KG1 (cell line): ENCODE results near the gene NLRP6.
"Not testable (repeated sequence)": the region's sequence is repeated elsewhere in the genome, so short reads cannot be mapped to it uniquely, and the experiment has no call there.

Source experiments
- DNase-seq: peaks from one replicate; lab custom pipeline; 2025; lab: John Stamatoyannopoulos, UW

Gene NLRP6

DNA sequence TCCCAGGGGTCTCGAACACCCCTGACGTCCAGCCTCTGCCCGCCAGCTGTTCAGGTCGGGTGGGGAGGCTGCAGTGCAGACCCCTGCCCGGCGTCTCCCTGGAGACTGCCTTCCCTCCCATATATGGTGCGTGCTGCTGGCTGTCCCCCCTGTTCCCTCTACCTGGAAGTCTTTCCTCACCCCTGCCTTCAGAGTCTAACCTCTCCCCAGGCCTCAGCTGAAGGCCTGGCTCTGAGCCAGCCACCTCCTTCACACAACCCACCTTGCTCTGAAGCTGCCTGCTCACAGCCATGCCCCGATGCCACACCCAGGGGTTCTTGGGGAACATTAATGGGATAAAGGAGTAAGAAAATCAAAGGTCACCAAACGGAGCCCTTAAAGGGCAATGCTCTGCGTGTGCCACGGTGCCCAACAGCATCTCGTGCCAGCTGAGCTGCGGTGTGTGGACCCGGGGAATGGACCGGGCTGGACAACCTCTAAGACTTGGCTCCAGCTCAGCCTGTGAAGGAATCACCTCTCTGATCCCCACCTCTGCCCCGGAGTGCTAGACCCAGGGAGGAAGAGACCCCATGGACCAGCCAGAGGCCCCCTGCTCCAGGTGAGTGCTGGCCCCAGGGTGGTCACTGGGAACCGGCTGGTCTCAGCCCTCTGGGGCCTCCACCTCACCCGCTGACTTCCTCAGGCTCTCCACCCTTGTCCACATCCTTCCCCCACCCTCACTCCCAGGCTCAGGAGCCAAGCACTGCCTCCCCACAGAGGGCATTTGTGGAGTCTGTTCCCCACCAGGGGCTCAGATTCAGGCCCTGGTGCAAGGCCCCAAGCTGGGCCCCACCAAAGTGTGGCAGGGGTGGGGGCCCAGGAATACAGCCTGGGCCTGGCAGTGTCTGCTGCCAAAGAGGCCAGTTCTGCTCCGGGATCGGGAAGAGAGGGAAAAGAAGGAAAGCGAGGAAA, at the start of gene NLRP6:
Gene NLRP6 (plus strand): TSS at position 407 of the 951 bp plus-strand sequence. CDS start 163 bp downstream, at position 570.
- no peak for DNase-seq

DNA sequence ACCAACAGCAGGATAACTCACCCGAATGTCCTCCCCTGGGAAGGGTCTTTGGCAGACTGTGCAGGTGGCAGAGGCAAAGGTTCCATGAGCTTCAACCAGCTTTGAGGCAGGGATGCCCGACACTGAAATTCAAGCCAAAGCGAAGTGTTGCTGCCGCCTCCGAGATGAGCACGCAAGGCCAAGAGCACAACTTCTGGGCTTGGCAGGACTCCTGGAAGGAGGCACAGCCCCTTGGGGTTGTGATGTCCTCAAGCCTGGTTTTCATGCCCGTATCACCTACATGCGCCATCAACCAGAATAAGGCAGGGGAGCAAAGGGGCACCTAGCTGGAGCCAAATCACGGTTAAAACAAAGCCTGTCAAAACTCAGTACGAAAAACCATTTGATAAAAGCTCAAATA, 47.8 kb upstream of the NLRP6 start:
- DNase-seq, result no peak

DNA sequence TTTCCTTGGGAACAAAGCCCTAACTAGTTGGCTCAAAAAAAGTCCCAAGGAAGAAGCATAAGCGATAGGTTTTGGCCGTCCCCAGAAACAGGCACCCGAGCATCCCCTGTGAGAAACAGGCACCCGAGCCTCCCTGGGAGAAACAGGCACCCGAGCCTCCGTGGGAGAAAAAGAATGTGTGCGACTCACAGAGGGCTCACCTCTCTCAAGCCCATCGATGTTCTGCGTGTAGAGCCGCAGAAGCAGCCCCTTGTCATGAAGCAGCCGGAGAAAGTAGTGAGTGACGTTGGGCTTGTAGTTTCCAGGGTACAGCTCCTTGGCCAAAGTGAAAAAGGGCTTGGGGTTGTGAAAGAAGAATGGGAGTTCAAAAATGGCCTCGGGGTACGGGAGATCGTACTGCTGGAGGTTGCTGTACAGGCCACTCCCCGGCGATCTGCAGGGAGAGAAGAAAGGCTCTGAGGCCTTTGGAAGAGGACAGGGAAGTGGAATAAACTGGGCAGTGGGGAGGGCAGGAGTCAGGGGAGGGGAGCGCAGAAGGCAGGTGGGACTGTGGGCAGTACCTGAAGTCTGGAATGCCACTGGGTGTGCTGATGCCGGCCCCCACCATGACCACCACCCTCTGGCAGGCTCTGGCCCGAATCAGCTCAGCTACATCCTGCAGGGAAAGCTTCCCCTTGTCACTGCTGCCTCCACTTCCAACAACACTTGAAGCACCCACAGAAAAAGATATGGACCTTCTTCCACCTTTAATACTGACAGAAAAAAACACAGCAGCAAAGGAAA, 45.2 kb upstream of the NLRP6 start:
- DNase-seq, result no peak

DNA sequence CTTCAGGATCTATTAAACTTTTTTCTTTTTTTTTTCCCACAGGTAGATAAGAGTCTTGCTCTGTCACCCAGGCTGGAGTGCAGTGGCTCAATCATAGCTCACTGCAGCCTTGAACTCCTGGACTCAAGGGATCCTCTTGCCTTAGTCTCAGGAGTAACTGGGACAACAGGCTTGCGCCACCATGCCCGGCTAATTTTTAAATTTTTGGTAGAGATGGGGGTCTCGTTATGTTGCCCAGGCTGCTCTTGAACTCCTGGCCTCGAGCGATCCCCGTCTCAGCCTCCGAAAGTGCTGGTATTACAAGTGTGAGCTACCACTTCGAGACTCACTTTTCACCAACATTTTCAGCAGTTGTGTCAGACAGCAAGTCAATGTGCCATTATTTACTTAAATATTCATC, 43.0 kb upstream of the NLRP6 start:
- DNase-seq, result no peak

DNA sequence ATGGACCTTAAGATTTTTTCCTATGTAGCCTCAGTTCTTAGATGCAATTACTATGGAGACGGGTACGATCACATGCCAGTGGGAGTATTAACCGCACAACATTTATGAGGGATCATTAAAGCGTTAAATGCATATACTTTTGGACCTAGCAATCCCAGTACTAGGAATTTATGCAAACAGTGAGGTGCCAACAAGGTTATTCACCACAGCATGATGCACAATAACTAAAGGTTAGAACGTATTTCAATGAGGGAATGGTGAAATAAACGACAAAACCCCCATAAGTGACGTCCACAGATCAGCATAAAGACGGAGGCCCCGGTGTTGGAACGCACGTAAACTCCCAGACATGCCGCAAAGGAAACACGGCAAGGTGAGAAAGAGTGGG, 42.6 kb upstream of the NLRP6 start:
- no peak for DNase-seq

DNA sequence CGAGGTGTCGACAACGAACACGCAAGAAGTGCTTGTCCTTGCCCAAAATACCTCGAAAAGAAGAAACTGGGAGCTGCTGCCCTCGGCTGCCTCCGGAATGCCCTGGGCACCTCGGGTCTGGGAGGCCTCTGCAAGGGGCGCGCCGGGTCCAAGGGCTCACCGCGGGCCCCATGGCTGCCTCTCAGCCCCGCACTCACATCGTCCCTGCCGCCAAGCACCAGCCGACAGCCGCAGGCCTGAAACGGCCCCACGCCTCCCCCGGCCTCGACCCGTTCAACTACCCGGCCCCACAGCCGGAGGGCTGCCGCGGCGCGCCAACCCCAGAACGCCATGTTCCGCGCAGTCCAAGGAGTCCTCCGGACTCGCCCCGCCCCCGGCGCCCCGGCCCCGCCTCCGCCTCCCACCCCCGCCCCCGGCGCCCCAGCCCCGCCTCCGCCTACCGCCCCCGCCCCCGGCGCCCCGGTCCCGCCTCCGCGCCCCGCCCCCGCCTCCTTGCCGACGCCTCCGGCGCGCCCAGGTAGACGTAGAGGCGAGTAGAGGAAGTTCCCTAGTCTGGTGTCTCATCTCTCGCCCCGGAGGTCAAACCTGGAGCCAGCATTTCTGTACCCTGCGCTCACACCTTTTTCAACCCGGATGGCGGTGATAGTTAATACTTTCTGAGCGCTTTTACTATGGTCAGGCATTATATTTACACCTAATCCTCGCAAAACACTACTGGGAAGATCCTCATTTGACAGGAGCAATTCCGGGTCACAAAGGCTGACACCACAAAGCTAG, 42.0 kb upstream of the NLRP6 start, which contains the start of gene SIRT3:
Gene SIRT3 (minus strand): TSS at position 346 of the 777 bp plus-strand sequence. CDS start 14 bp downstream, at position 332.
- peak; percentile 66 for DNase-seq

DNA sequence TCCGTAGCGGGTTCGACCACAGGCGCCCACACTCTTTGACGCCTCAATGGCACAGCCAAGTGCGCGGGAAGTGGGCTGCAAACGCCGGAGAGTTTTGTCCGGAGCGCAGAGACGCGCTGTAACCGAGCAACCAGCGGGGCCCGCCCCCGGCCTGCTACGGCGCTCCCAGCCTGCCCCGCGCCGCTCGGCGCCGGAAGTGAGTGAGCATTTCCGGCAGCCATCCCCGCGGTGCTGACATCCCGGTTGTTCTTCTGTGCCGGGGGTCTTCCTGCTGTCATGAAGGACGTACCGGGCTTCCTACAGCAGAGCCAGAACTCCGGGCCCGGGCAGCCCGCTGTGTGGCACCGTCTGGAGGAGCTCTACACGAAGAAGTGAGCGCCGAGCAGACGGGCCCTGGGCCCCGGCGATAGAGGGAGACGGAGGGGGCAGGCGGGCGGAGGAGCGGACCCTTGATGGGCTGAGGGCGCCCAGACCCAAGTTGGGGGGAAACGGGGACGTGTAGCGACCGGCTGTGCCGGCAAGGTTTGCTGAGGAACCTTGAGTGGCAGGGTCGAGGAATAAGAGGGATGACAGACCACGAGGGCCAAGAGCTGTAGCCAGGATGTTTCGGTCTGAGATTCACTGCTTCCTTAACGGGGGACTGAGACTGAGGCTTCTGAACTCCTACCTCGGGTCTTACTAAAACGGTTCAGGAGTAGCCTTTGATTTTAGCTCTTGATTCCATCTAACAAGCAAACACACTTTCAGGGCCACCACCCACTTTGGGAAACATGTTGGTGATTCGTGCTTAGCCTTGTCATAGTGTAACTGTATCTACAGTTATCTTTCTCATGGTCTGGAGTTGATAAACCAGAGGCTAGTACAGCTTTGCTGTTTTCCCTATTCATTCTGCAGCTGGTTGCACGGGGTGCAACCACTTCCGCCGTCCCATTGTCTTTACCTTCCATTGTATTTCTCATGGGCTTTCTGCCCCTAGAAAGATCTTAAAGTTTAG, 41.1 kb upstream of the NLRP6 start, which contains the start of gene PSMD13:
Gene PSMD13 (plus strand): TSS at position 203 of the 994 bp plus-strand sequence. CDS start 74 bp downstream, at position 277.
- DNase-seq, result peak; percentile 73

DNA sequence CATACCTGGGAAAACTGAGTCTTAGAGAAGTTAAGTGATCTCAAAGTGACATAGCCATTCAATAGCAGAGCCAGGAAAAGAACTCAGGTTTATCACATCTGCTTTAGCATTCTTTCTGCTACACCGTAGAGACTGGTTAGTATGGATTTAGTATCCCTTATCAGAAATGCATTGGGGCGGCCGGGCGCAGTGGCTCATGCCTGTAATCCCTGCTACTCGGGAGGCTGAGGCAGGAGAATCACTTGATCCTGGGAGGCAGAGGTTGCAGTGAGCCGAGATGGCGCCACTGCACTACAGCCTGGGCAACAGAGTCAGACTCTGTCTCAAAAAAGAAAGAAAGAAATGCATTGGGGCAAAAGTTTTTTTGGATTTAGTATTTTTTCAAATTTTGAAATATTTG, 39.9 kb upstream of the NLRP6 start:
- not testable (repeated sequence) for DNase-seq

DNA sequence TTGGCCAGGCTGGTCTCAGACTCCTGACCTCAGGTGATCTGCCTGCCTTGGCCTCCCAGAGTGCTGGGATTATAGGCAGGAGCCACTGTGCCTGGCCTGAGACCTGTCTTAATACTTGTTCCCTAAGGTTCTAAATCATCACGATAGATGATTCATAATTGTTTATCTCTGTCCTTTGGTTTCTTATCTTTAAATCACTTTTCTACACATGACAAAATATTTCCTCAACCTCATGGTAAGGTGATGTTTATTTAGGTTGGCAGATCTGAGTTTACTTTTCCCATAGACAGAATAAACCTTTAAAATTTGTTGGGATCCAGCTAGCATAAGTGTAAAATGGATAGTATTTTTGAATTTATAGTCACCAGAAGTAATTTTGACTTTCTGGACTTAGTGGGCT, 37.9 kb upstream of the NLRP6 start:
- no peak for DNase-seq

DNA sequence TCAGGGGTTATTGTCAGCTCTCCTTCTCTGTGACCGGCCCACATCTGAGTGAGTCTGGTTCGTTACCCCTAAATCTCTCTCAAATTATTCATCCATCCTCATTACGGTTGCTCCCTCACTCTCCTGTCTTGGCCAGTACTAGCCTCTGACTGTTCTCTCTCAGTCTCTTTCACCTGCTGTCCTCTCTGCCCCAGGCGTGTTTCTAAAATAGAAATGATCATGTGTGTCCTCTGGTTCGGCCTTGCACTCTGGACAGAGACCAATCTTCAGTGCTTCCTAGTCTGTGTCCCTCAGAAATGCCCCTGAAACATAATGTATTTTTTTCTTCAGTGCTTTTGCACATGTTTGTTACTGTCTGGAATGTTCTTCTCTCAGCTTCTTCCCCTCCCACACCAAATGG, 36.6 kb upstream of the NLRP6 start:
- DNase-seq, result no peak

DNA sequence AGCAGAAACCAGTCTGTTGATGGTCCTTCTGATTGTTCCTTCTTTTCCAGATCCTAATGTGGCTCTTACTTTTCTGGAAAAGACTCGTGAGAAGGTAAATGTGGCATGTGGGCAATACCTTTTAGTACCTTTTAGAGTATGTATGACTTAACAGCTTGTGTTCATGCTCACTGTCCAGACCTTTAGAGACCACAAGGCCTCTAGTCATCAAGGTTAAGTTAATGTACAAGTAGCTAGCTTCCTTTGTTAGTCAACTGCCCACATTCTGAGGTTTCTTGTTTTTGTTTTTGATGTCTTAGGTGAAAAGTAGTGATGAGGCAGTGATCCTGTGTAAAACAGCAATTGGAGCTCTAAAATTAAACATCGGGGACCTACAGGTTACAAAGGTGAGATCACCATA, 33.8 kb upstream of the NLRP6 start:
- DNase-seq, result no peak

DNA sequence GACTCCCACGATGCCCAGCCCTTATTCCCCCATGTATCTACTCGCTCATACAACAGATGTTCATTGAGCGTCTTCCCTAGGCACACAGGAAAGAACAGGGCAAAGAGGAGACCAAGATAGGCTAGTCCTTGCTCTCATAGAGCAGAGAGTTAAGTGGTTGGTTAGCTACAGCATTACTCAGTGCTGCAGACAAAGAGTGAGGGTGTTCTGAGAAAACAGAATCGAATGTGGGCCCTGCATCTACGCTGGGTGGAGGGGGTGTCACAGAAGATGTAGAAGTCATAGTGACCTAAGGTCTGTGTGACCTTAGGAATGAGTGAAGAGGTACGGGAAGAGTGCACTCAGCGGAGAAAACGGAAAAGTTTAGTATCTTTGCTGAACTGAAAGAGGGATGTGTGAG, 29.1 kb upstream of the NLRP6 start:
- DNase-seq, result no peak

DNA sequence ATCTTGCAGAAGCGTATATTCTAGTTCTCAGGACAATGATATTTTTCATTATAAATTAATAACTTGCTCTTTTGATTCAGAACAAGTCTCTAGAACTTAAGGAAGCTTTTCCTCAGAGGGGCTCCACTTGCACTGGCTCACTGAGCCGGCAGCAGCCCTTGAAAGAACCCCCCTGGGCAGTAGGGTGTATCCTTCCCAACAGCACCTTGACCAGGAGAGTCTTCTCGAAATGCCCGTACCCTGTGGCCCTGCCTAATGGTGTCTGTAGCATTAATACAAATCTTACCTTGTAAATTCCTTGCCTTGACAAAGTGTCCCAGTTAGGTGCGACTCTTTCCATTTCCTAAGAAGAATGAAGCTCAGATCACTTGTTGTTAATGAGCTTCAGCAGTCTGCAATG, 27.9 kb upstream of the NLRP6 start:
- DNase-seq, result no peak

DNA sequence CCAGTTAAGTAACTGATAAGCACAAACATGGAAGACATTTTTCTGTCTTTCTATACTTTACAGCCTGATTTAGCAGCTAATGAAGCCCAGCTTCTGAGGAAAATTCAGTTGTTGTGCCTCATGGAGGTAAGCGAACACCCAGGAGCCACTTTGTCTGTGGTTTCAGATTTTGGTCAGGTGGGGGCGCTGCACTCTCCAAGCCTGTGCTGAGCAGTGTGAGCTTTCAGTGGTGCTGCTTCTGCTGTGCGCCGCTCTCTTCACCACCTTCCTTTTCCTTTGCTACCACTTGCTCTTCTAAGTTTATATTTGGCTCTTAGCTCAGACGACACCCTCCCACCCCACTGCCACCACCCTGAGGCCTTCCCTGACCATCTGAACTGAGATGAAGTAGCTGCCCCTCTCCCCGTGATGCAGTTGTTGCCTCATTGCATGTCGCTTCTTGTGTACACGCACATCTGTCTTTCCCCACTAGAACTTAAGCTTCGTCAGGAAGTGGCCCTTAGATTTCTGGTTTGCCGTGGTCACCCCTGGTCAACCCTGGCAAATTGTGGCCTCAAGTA, 27.4 kb upstream of the NLRP6 start:
- DNase-seq, result peak; percentile 71

DNA sequence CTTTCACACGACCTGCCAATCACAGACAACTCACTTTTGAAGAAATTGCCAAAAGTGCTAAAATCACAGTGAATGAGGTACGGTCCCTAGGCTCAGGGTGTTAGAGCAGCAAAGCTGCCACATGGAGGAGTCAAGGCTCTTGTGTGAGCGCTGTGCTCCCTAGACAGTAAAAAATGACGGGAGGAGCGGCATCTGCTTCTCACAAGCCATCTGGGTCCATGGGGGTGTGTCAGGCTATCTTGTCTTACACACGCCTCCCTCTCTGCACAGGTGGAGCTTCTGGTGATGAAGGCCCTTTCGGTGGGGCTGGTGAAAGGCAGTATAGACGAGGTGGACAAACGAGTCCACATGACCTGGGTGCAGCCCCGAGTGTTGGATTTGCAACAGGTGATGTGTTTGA, 26.7 kb upstream of the NLRP6 start:
- DNase-seq, result no peak

DNA sequence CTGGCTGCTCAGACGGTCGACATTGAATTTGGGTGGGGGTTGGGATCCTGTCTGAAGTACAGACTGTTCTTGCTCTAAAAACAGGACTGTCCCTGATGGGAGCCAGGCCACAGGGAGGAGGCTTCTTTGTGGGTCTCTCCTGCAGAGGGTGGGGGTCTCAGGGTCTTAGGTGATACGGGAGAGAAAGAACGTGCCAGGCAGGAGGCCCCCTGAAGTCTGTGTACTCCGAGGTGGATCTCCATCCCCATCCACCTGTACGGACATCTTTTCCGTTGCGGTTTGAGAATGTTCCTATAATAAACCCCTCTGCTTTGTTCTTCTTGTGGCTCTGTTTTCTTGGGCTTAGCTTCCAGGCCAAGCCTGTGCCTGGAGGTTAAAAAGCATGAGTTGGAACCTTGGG, 25.5 kb upstream of the NLRP6 start:
- no peak for DNase-seq

DNA sequence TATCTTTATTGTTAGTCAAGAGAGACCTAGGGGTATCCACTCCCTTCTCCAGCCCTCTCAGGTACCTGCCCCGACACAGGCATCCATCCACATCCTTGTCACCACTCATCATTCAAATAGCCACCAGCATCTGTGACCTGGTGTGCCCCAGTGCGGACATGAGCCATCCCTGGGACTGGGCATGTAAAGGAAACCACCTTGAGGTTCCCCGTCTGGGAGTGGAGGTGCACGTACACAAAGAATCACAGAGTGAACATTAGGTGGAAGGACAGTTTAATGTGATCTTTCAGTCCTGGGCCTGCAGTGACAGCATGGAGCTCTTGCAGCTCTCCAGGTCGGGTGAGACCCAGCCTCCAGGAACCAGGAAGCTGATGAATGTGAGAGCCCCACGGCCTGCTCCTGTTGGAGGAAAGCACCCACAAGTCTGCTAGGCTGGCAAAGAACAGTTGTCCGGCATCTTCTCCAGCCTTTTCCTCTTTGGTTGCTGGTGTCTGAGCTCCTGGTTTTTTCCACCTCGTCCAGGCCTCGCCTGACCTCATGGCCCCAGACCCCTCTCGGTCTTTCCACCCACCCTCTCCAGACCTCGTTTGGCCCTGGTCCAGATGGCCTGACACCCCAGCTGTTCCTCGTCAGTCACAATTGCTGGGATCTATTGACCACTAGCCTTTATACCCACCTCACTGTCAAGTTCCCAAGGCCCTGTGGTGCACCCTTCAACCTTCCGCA, 24.9 kb upstream of the NLRP6 start:
- no peak for DNase-seq

DNA sequence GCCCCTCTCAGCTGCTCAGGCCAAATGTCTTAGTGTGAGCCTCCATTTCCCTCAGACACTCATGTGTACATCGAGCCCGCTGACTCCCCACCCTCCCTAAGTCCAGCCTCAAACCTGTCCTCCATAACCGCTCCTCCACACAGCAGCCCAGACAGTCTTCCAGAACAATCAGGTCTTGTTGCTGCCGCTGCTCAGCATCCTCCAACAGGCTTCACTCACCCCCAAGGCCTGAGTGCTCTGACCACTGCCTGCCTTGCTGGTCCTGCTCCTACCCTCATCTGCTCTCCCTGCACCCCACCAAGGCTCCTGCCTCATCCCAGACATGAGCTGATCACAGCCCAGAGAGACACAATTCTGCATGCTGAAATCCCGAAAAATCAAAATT, 24.3 kb upstream of the NLRP6 start:
- no peak for DNase-seq

DNA sequence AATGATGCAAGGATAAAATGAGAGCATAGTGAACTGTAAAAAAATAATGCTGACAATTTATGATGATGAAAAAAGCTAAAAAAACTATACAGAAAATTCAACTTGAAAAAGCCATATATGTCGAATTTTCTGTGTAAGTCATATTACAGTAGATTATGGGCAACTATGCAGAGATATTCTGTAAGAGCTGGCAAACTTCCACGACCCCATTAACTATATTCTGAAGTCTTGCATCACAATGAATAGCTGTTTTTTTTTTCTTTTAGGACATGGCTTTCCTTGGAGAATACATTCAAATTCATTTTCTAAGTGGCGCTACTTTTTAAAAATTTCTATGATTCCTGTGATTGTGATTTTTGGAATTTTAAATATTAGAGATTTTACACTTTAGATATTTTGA, 23.0 kb upstream of the NLRP6 start:
- no peak for DNase-seq

DNA sequence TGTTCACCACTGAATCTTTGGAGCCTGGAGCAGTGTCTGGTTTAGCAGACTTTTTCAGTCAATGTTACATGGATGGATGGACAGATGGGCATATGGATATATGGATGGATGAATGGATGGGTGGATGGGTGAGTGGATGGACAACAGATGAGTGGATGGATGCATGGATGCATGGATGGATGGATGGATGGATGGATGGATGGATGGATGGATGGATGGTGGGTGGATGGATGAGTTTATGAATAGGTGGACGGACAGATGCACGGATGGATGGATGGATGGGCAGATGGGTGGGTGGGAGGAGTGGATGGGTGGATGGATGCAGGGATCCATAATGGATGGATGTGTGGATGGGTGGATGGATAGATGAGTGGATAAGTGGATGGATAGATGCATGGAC, 22.4 kb upstream of the NLRP6 start:
- no peak for DNase-seq
